H1 (cell line): ENCODE measurements around the gene HS2ST1. TPM values are rescaled to one million over a fixed set of nuclear protein-coding genes. Genes with fewer than 3 reads are reported as not detected.
"Not testable (repeated sequence)": the region's sequence is repeated elsewhere in the genome, so short reads cannot be mapped to it uniquely, and the experiment has no call there.

ENCODE experiments used
- CTCF ChIA-PET: fragments of 300-600 bp; sonication (Branson Sonifier 250); formaldehyde crosslinking; loops from one replicate; lab custom pipeline; 2021; ENCODE audit not compliant: partially characterized antibody; lab: Charles Lee
- POLR2A ChIA-PET: fragments of 300-600 bp; sonication (Branson Sonifier 250); formaldehyde crosslinking; loops from one replicate; lab custom pipeline; 2021; ENCODE audit warnings: inconsistent platforms; ENCODE audit not compliant: partially characterized antibody; lab: Charles Lee
- DNase-seq, 2 experiments: peaks; one replicate each; pipeline versions ENCODE4 v3.0.0 to v3.0.0-alpha.2; 2010 to 2022; ENCODE audit warnings: low spot score in 2 of 2, low read depth in 1 of 2, mixed read lengths in 1 of 2
- FAIRE-seq: peaks from 2 replicates; lab custom pipeline; 2011; peaks lifted over from hg19 to GRCh38; lab: Jason Lieb, UNC
- H2AFZ ChIP-seq: 2 replicates; pipeline ENCODE4 v1.8.1; 2012; ENCODE audit warnings: low read length, inconsistent platforms
- H2AK5ac ChIP-seq: 2 replicates; pipeline ENCODE4 v1.6.1; 2013; ENCODE audit warnings: low read depth, low read length
- H2BK120ac ChIP-seq: replicated peaks from 2 replicates; pipeline ENCODE3; 2013; ENCODE audit warnings: low read depth, low read length, inconsistent platforms
- H2BK12ac ChIP-seq: 2 replicates; pipeline ENCODE4 v1.6.1; 2013; ENCODE audit warnings: low read depth, low read length
- H2BK15ac ChIP-seq: 2 replicates; pipeline ENCODE4 v1.6.1; 2013; ENCODE audit warnings: low read length
- H2BK20ac ChIP-seq: 2 replicates; pipeline ENCODE4 v1.6.1; 2013; ENCODE audit warnings: low read length
- H2BK5ac ChIP-seq: 2 replicates; pipeline ENCODE4 v1.6.1; 2013; ENCODE audit warnings: low read depth, low read length
- H3K14ac ChIP-seq: 2 replicates; pipeline ENCODE4 v1.6.1; 2013; ENCODE audit warnings: inconsistent platforms; ENCODE audit not compliant: insufficient read length
- H3K18ac ChIP-seq: 2 replicates; pipeline ENCODE4 v1.6.1; 2013; ENCODE audit warnings: low read length; ENCODE audit errors: extremely low read depth
- H3K23ac ChIP-seq: 2 replicates; pipeline ENCODE4 v1.6.1; 2013; ENCODE audit warnings: inconsistent platforms; ENCODE audit not compliant: insufficient read length
- H3K23me2 ChIP-seq: 2 replicates; pipeline ENCODE4 v1.6.1; 2013; ENCODE audit warnings: low read depth, low read length
- H3K27ac ChIP-seq: 2 replicates; pipeline ENCODE4 v1.6.1; 2011; ENCODE audit warnings: low read depth, low read length, inconsistent platforms
- H3K27me3 ChIP-seq, 4 experiments: replicated peaks in 1 of 4; 1 replicate in 1 of 4; 2 replicates in 3 of 4; pipeline versions ENCODE4 v1.6.1 to v1.8.1; 2011 to 2013; ENCODE audit warnings: low read length in 3 of 4, mild to moderate bottlenecking in 3 of 4, inconsistent platforms in 2 of 4, mixed read lengths in 2 of 4, moderate library complexity in 1 of 4; ENCODE audit not compliant: control insufficient read depth in 3 of 4, insufficient read depth in 3 of 4; ENCODE audit errors: extremely low read depth in 1 of 4
- H3K36me3 ChIP-seq, 4 experiments: 2 replicates each; pipeline versions ENCODE4 v1.6.1 to v1.8.1; 2011 to 2013; ENCODE audit warnings: mild to moderate bottlenecking in 4 of 4, low read length in 3 of 4, moderate library complexity in 2 of 4, control low read depth in 1 of 4, inconsistent platforms in 1 of 4; ENCODE audit not compliant: insufficient read depth in 4 of 4, control insufficient read depth in 2 of 4
- H3K4ac ChIP-seq: replicated peaks from 2 replicates; pipeline ENCODE3; 2013; ENCODE audit warnings: low read length, low read depth, mixed read lengths, inconsistent platforms; ENCODE audit not compliant: insufficient read length
- H3K4me1 ChIP-seq, 4 experiments: replicated peaks in 1 of 4; 1 replicate in 1 of 4; 2 replicates in 3 of 4; pipeline versions ENCODE4 v1.6.1 to v1.8.1; 2011 to 2013; ENCODE audit warnings: low read length in 3 of 4, inconsistent platforms in 2 of 4, mixed read lengths in 1 of 4; ENCODE audit not compliant: insufficient read depth in 4 of 4, control insufficient read depth in 3 of 4
- H3K4me2 ChIP-seq, 2 experiments: 2 replicates each; pipeline versions ENCODE4 v1.6.1 to v1.8.1; 2011 to 2013; ENCODE audit warnings: low read depth in 2 of 2, low read length in 2 of 2, control low read depth in 1 of 2, inconsistent platforms in 1 of 2, mild to moderate bottlenecking in 1 of 2; ENCODE audit not compliant: insufficient read depth in 1 of 2
- H3K4me3 ChIP-seq, 4 experiments: fragments of 200-600, 300-600 bp in 1 of 4; sonication (generic), shearing (Covaris generic), sonication (Bioruptor Twin) in 1 of 4; 2 replicates each; pipeline versions ENCODE4 v1.5.1 to v1.8.1; 2011 to 2016; ENCODE audit warnings: low read length in 4 of 4, low read depth in 3 of 4, control low read depth in 2 of 4, inconsistent platforms in 2 of 4, mild to moderate bottlenecking in 2 of 4, mixed read lengths in 1 of 4, moderate library complexity in 1 of 4; ENCODE audit not compliant: insufficient read depth in 2 of 4; ENCODE audit errors: extremely low read depth in 1 of 4
- H3K56ac ChIP-seq: replicated peaks from 2 replicates; pipeline ENCODE3; 2013; ENCODE audit warnings: low read depth, mild to moderate bottlenecking, mixed read lengths, low read length, inconsistent platforms; ENCODE audit not compliant: insufficient read length
- H3K79me1 ChIP-seq: 2 replicates; pipeline ENCODE4 v1.6.1; 2013; ENCODE audit warnings: low read depth, low read length, control low read depth
- H3K79me2 ChIP-seq, 2 experiments: 2 replicates each; pipeline versions ENCODE4 v1.6.1 to v1.8.1; 2012 to 2013; ENCODE audit warnings: low read length in 2 of 2, mild to moderate bottlenecking in 2 of 2, inconsistent platforms in 1 of 2; ENCODE audit not compliant: insufficient read depth in 2 of 2, control insufficient read depth in 1 of 2
- H3K9ac ChIP-seq, 4 experiments: replicated peaks in 1 of 4; 1 replicate in 1 of 4; 2 replicates in 3 of 4; pipeline versions ENCODE4 v1.6.1 to v1.8.1; 2011 to 2013; ENCODE audit warnings: low read depth in 3 of 4, low read length in 3 of 4, control low read depth in 2 of 4, mild to moderate bottlenecking in 2 of 4, moderate library complexity in 2 of 4, inconsistent platforms in 1 of 4; ENCODE audit errors: extremely low read depth in 1 of 4
- H3K9me3 ChIP-seq, 2 experiments: 2 replicates each; pipeline versions ENCODE4 v1.6.1 to v1.8.1; 2012 to 2013; ENCODE audit warnings: mild to moderate bottlenecking in 2 of 2, moderate library complexity in 2 of 2, control low read depth in 1 of 2, inconsistent platforms in 1 of 2, low read depth in 1 of 2, low read length in 1 of 2, mixed read lengths in 1 of 2; ENCODE audit not compliant: insufficient read depth in 2 of 2
- H4K20me1 ChIP-seq, 2 experiments: replicated peaks in 1 of 2; 2 replicates each; pipeline versions ENCODE3 to v1.8.1; 2011 to 2013; ENCODE audit warnings: inconsistent platforms in 2 of 2, low read length in 2 of 2, mild to moderate bottlenecking in 1 of 2; ENCODE audit not compliant: insufficient read depth in 2 of 2, control insufficient read depth in 1 of 2
- H4K5ac ChIP-seq: 2 replicates; pipeline ENCODE4 v1.6.1; 2013; ENCODE audit warnings: low read length, low read depth, mixed read lengths, inconsistent platforms; ENCODE audit not compliant: insufficient read length
- H4K8ac ChIP-seq: 2 replicates; pipeline ENCODE4 v1.8.0; 2013; ENCODE audit warnings: mild to moderate bottlenecking, moderate library complexity, low read length, inconsistent platforms; ENCODE audit not compliant: insufficient read depth; ENCODE audit errors: extremely low read depth
- H4K91ac ChIP-seq: replicated peaks from 2 replicates; pipeline ENCODE3; 2013; ENCODE audit warnings: low read length, mixed read lengths, inconsistent platforms; ENCODE audit not compliant: insufficient read length
- WGBS, 2 experiments: shearing (Covaris generic) in 1 of 2; methylation state at CpG; one replicate each; pipeline versions ENCODE4 v1.1.6 to v1.1.7; 2013 to 2015; ENCODE audit warnings: low lambda C conversion rate in 2 of 2, mixed read lengths in 2 of 2, inconsistent platforms in 1 of 2, low coverage in 1 of 2, missing lambda C conversion rate in 1 of 2; ENCODE audit not compliant: insufficient replicate concordance in 2 of 2, insufficient coverage in 1 of 2, insufficient read length in 1 of 2; ENCODE audit errors: extremely low coverage in 1 of 2, missing lambda C conversion rate in 1 of 2; 5-methylcytosine and 5-hydroxymethylcytosine counted together
- polyA plus RNA-seq, 7 experiments: library from polyadenylated mRNA; depleted of rRNA in 3 of 7; stranded (reverse) in 5 of 7; unstranded in 2 of 7; fragments of >200 nt in 5 of 7; fragments of 200-250 nt in 2 of 7; gene quantifications; 1 replicate in 5 of 7; 2 replicates in 1 of 7; 4 replicates in 1 of 7; pipeline versions ENCODE4 v1.2.1 to v1.2.3, GENCODE V29; 2011 to 2013; ENCODE audit warnings: missing spikeins in 2 of 7, mixed read lengths in 2 of 7
- total RNA-seq: library from RNA; stranded (reverse); fragmentation: NEBNext Ultra II Directional; extraction: Animal tissue kit (Norgen Biotek cat#: 25700); gene quantifications from 2 replicates; pipeline ENCODE4 v1.2.1, GENCODE V29; 2021

Gene HS2ST1
- total and polyA plus RNA-seq, 2 of the 8 experiments (the other 6 are each of a cell fraction or from before 2014, with no cell fraction given), result 5.2 to 28.3 TPM

DNA sequence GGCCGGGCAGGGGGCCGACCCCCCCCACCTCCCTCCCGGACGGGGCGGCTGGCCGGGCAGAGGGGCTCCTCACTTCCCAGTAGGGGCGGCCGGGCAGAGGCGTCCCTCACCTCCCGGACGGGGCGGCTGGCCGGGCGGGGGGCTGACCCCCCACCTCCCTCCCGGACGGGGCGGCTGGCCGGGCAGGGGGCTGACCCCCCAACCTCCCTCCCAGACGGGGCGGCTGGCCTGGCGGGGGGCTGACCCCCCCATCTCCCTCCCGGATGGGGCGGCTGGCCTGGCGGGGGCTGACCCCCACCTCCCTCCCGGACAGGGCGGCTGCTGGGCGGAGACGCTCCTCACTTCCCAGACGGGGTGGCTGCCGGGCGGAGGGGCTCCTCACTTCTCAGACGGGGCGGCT, 15.0 kb upstream of the HS2ST1 start:
- H3K14ac ChIP-seq, H2AFZ ChIP-seq, H3K23me2 ChIP-seq, H2AK5ac ChIP-seq, DNase-seq, H3K18ac ChIP-seq, H3K4me3 ChIP-seq, H3K9ac ChIP-seq, H4K5ac ChIP-seq, H4K8ac ChIP-seq, H2BK15ac ChIP-seq, H2BK12ac ChIP-seq, H4K20me1 ChIP-seq, H2BK5ac ChIP-seq, H3K4me1 ChIP-seq, H3K4me2 ChIP-seq, FAIRE-seq, H3K23ac ChIP-seq, H3K9me3 ChIP-seq, H3K79me1 ChIP-seq, H4K91ac ChIP-seq, H2BK120ac ChIP-seq, H3K56ac ChIP-seq, H3K27ac ChIP-seq, H2BK20ac ChIP-seq, H3K27me3 ChIP-seq, CTCF ChIA-PET, H3K4ac ChIP-seq, POLR2A ChIA-PET: not testable (repeated sequence)
- no CpG with 5 or more reads among the region's 33 CpGs for WGBS, 2 experiments
- Histone ChIP-seq H3K36me3 (peaks cover 6 to 40% (median 24%) of the 10 kb centered on the region in 4 experiments), H3K79me2 (peaks cover under 1 to 55% of the 10 kb centered on the region in 2 experiments; a peak in 3 of 4 replicates)
